Neutrophil (primary cell): ENCODE results near the gene DUSP8.

Source experiments
- H3K27ac ChIP-seq: fragments of 200-600 bp; sonication (generic); 2 replicates; pipeline ENCODE4 v1.5.1; 2016; ENCODE audit warnings: mild to moderate bottlenecking, moderate library complexity
- H3K27me3 ChIP-seq: fragments of 200-600 bp; sonication (generic); 2 replicates; pipeline ENCODE4 v1.6.0; 2016; ENCODE audit warnings: mild to moderate bottlenecking
- H3K36me3 ChIP-seq: fragments of 200-600 bp; sonication (generic); 2 replicates; pipeline ENCODE4 v1.5.1; 2017
- H3K4me1 ChIP-seq, 2 experiments: fragments of 200-600 bp in 1 of 2; sonication (generic) in 1 of 2; 1 replicate in 1 of 2; 2 replicates in 1 of 2; pipeline versions ENCODE4 v1.5.1 to v1.6.1; 2013 to 2016; ENCODE audit warnings: low read depth in 1 of 2, low read length in 1 of 2, mild to moderate bottlenecking in 1 of 2, moderate library complexity in 1 of 2; ENCODE audit not compliant: control insufficient read depth in 1 of 2, insufficient read depth in 1 of 2
- H3K4me3 ChIP-seq, 2 experiments: fragments of 200-600 bp in 1 of 2; sonication (generic) in 1 of 2; 1 replicate in 1 of 2; 2 replicates in 1 of 2; pipeline ENCODE4 v1.5.1; 2013 to 2016; ENCODE audit warnings: low read depth in 1 of 2, low read length in 1 of 2, mild to moderate bottlenecking in 1 of 2, moderate library complexity in 1 of 2
- H3K9me3 ChIP-seq: fragments of 200-600 bp; sonication (generic); 2 replicates; pipeline ENCODE4 v1.5.1; 2016
- CTCF ChIP-seq: fragments of 200-600 bp; sonication (generic); IDR thresholded peaks from 2 replicates; pipeline ENCODE4 v1.5.1; 2016; ENCODE audit warnings: antibody characterized with exemption

Gene DUSP8

GRCh38 chr11:1520209-1520662 lies 51.8 kb downstream of the DUSP8 start:
- Histone ChIP-seq H3K36me3 (no peaks in the 10 kb centered on the region), H3K4me3 (no peak overlapping the region), H3K4me1 (no peaks in the 10 kb centered on the region), H3K27me3 (no peaks in the 10 kb centered on the region), H3K9me3 (no peaks in the 10 kb centered on the region), H3K27ac (no peak overlapping the region)
- TF ChIP-seq CTCF = no peak

- H3K4me1 ChIP-seq = no peaks in the 10 kb centered on the region
- H3K9me3 ChIP-seq = no peaks in the 10 kb centered on the region
- no peaks in the 10 kb centered on the region for H3K36me3 ChIP-seq
- no peak overlapping the region for H3K27ac ChIP-seq
- no peak for TF ChIP-seq CTCF
- H3K4me3 ChIP-seq = no peak overlapping the region
- no peaks in the 10 kb centered on the region for H3K27me3 ChIP-seq
Measured at GRCh38 chr11:1519028-1520010, 52.8 kb downstream of the DUSP8 start.

- H3K36me3 ChIP-seq = no peaks in the 10 kb centered on the region
- TF ChIP-seq CTCF = no peak
- H3K4me1 ChIP-seq = no peaks in the 10 kb centered on the region
- H3K4me3 ChIP-seq = no peak overlapping the region
- no peaks in the 10 kb centered on the region for H3K9me3 ChIP-seq
- no peak overlapping the region for H3K27ac ChIP-seq
- H3K27me3 ChIP-seq = no peaks in the 10 kb centered on the region
Measured at GRCh38 chr11:1518301-1518700, 53.8 kb downstream of the DUSP8 start.

GRCh38 chr11:1517117-1518005 lies 54.7 kb downstream of the DUSP8 start:
- H3K36me3 ChIP-seq = no peaks in the 10 kb centered on the region
- no peak overlapping the region for H3K4me3 ChIP-seq
- no peak for TF ChIP-seq CTCF
- H3K27ac ChIP-seq = no peak overlapping the region
- no peaks in the 10 kb centered on the region for H3K27me3 ChIP-seq
- H3K4me1 ChIP-seq = no peaks in the 10 kb centered on the region
- H3K9me3 ChIP-seq = no peaks in the 10 kb centered on the region

- Histone ChIP-seq H3K9me3 (no peaks in the 10 kb centered on the region), H3K4me3 (no peak overlapping the region), H3K27ac (no peak overlapping the region), H3K27me3 (no peaks in the 10 kb centered on the region), H3K36me3 (no peaks in the 10 kb centered on the region), H3K4me1 (no peaks in the 10 kb centered on the region)
- TF ChIP-seq CTCF = no peak
Measured at GRCh38 chr11:1516273-1517067, 55.6 kb downstream of the DUSP8 start.
